ENCODE measurements around the gene MMS19.

DNA sequence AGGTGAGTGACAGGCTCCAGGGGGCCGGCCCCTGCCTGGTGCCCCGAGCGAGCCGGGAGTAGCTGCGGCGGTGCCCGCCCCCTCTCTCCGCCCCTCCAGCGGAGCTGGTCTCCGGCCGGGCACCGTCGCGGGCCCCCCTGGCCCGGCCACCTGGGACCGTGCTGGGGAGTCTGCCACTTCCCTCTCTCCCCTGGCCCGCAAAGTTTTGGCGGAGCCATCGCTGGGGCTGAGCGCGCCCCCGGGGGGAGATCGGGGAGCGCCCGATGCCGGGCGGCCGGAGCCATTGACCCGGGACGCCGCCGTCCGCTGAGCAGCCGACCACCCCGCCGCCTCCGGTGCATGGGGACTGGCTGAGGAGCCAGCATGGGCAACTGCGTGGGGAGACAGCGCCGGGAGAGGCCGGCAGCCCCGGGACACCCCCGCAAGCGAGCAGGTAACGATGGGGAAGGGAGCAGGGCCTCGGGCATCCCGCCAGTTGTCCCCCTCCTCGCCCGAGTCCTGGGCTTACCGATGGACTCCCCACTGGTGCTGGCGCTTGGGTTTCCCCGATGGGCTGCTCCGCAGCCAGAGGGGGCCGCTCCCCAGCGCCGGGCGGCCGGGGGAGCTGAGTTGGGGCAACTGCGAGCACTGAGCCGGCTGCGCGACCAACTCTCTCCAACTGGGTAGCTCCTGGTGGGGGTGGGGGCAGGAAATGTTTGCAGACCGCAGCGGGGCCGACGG lies 779 bp upstream of the MMS19 start, which contains the start of gene UBTD1:
- TF ChIP-seq POLR2AphosphoS5 (IDR thresholded peaks at IDR 0.05) (no peak), EP300 (IDR thresholded peaks at IDR 0.05; ENCODE audit: low read depth) (no peak)
- TF ChIP-seq, protein P1, sequence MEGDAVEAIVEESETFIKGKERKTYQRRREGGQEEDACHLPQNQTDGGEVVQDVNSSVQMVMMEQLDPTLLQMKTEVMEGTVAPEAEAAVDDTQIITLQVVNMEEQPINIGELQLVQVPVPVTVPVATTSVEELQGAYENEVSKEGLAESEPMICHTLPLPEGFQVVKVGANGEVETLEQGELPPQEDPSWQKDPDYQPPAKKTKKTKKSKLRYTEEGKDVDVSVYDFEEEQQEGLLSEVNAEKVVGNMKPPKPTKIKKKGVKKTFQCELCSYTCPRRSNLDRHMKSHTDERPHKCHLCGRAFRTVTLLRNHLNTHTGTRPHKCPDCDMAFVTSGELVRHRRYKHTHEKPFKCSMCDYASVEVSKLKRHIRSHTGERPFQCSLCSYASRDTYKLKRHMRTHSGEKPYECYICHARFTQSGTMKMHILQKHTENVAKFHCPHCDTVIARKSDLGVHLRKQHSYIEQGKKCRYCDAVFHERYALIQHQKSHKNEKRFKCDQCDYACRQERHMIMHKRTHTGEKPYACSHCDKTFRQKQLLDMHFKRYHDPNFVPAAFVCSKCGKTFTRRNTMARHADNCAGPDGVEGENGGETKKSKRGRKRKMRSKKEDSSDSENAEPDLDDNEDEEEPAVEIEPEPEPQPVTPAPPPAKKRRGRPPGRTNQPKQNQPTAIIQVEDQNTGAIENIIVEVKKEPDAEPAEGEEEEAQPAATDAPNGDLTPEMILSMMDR (IDR thresholded peaks at IDR 0.05), result no peak

Measured in transverse colon (tissue), 4 donors.